Heart left ventricle (tissue), 16 donors: ENCODE measurements around the gene EVA1A. TPM values are rescaled to one million over a fixed set of nuclear protein-coding genes. Genes with fewer than 3 reads are reported as not detected.

Source experiments
- ATAC-seq, 4 donors: fragments of 200-7000 bp; cut with Tn5 transposase; one replicate each; pipeline ENCODE4 v1.9.1; 2020 to 2022; ENCODE audit warnings: moderate library complexity in 4 of 4, mild to moderate bottlenecking in 3 of 4, moderate number of reproducible peaks in 1 of 4
- DNase-seq, 5 donors: peaks; one replicate each; pipeline ENCODE4 v3.0.0-alpha.2; 2020
- H3K27ac ChIP-seq, 12 donors: fragments of 200-600 bp; sonication (generic) in 4 of 12; one replicate each; pipeline versions ENCODE4 v1.5.0 to v1.8.0; 2016 to 2022; ENCODE audit warnings: mild to moderate bottlenecking in 2 of 12
- H3K27me3 ChIP-seq, 9 donors: fragments of 200-600 bp; sonication (generic) in 2 of 9; one replicate each; pipeline versions ENCODE4 v1.5.1 to v1.8.0; 2016 to 2022; ENCODE audit warnings: mild to moderate bottlenecking in 3 of 9
- H3K36me3 ChIP-seq, 9 donors: fragments of 200-600 bp; sonication (generic) in 2 of 9; one replicate each; pipeline versions ENCODE4 v1.5.0 to v1.8.0; 2018 to 2022; ENCODE audit warnings: mild to moderate bottlenecking in 2 of 9
- H3K4me1 ChIP-seq, 12 donors: fragments of 200-600 bp; sonication (generic) in 4 of 12; one replicate each; pipeline versions ENCODE4 v1.5.0 to v1.8.0; 2016 to 2022; ENCODE audit warnings: mild to moderate bottlenecking in 3 of 12
- H3K4me3 ChIP-seq, 12 donors: fragments of 200-600 bp; sonication (generic) in 4 of 12; one replicate each; pipeline versions ENCODE4 v1.5.0 to v1.8.0; 2017 to 2022; ENCODE audit warnings: mild to moderate bottlenecking in 9 of 12, moderate library complexity in 4 of 12
- H3K9me3 ChIP-seq, 12 donors: fragments of 200-600 bp; sonication (generic) in 4 of 12; one replicate each; pipeline versions ENCODE4 v1.5.0 to v1.8.0; 2016 to 2022; ENCODE audit warnings: mild to moderate bottlenecking in 1 of 12
- CTCF ChIP-seq, 12 donors: fragments of 200-600 bp; sonication (generic) in 4 of 12; IDR thresholded peaks; one replicate each; pipeline versions ENCODE4 v1.5.0 to v1.8.0; 2018 to 2022; ENCODE audit warnings: antibody characterized with exemption in 12 of 12, mild to moderate bottlenecking in 5 of 12
- POLR2A ChIP-seq, 2 donors: fragments of 450-650 bp; IDR thresholded peaks; one replicate each; pipeline ENCODE4 v1.6.1; 2017; ENCODE audit warnings: antibody characterized with exemption in 2 of 2, mild to moderate bottlenecking in 2 of 2, moderate library complexity in 2 of 2
- WGBS, 4 donors: extraction: QIAGEN DNeasy Blood & Tissue Kit in 2 of 4; methylation state at CpG; one replicate each; pipeline versions ENCODE4 v1.1.5 to v1.1.7; 2013 to 2018; 5-methylcytosine and 5-hydroxymethylcytosine counted together
- intact Hi-C, 10 donors: fragments of 100-400 bp; cut with DNase I; formaldehyde crosslinking; loops; one replicate each; pipeline versions ENCODE4 v1.11.1 to v1.14.2; 2022
- polyA plus RNA-seq, 2 donors: library from polyadenylated mRNA; stranded (reverse); fragments of 200-250 nt; gene quantifications; one replicate each; pipeline ENCODE4 v1.2.3, GENCODE V29; 2013
- total RNA-seq, 9 donors: library from RNA; depleted of rRNA in 2 of 9; stranded (reverse); fragments of >200 nt in 2 of 9; fragmentation: NEBNext Ultra II Directional in 3 of 9; extraction: Animal tissue kit (Norgen Biotek cat#: 25700) in 3 of 9; gene quantifications; one replicate each; pipeline versions ENCODE4 v1.1.0 to v1.2.4, GENCODE V29; 2016 to 2023
- donor health status: ischemic (EF 13 %, LVEDD 7.1; RV severe dilation, severe dysfunction).
- donor health status: healthy with polysubstance abuse.
- donor health status: DM: no; HTN: yes; CAD: no.
- donor health status: DM: no; HTN: no; CAD: no.
- donor health status: ischemic (EF 25% LVEDD 6.9; RV normal size, moderate dysfunction).
- donor health status: ischemic (EF 25% LVEDD 5.7; RV mildly dilated, moderate dysfunction).
- donor health status: healthy.
- donor health status: DM: yes; HTN: yes; CAD: no.
- donor health status: ischemic (EF 35%, LVEDD 5.7; RV mildly dilated, moderate dysfunction).
- donor health status: nonischemic (EF 11% LVEDD 7.7; RV severe dilation, severe dysfunction).
- donor health status: DM: yes; HTN: yes; CAD: no.
- donor health status: PGD.
- donor health status: ischemic (EF 29% LVEDD 5.4; RV normal size, mild dysfunction).
- donor health status: nonischemic (EF 23%, LVEDD 6.1; RV moderate dilation, normal function).

Gene EVA1A
- total and polyA plus RNA-seq, 11 donors = 0.19 to 5.0 (median 1.4) TPM; not detected in 1

GRCh38 chr2:75460630-75461029 lies 100.1 kb downstream of the EVA1A start:
- no peaks in the 10 kb centered on the region for H3K36me3 ChIP-seq
- TF ChIP-seq CTCF (IDR thresholded peaks at IDR 0.05) = no peak
- no peak for TF ChIP-seq POLR2A (IDR thresholded peaks at IDR 0.05)
- no peak overlapping the region for H3K27ac ChIP-seq
- ATAC-seq (no peak), DNase-seq (no peak)
- intact Hi-C loops = loop anchor here in 3 of 10 donors (5.0 kb wide), 1 partner anchor 167 kb away; no protein-coding TSS in a partner anchor
- peaks cover 0 to 22% (median 0%) of the 10 kb centered on the region in 9 donors for H3K27me3 ChIP-seq
- H3K9me3 ChIP-seq = peaks cover 0 to 4% (median 0%) of the 10 kb centered on the region in 12 donors
- 94 to 99% (median 96%) methylated on average over 2 of the region's 2 CpGs for WGBS, 4 donors
- H3K4me1 ChIP-seq = no peaks in the 10 kb centered on the region
- H3K4me3 ChIP-seq = no peak overlapping the region

GRCh38 chr2:75459565-75460310 lies 101.0 kb downstream of the EVA1A start:
- Histone ChIP-seq H3K27me3 (peaks cover 0 to 22% (median 0%) of the 10 kb centered on the region in 9 donors), H3K4me3 (no peak overlapping the region), H3K9me3 (peaks cover 0 to 4% (median 0%) of the 10 kb centered on the region in 12 donors), H3K27ac (no peak overlapping the region), H3K36me3 (no peaks in the 10 kb centered on the region), H3K4me1 (no peaks in the 10 kb centered on the region)
- ATAC-seq (no peak), DNase-seq (no peak)
- WGBS, 4 donors = 82 to 90% (median 87%) methylated on average over 14 of the region's 14 CpGs
- no peak for TF ChIP-seq POLR2A (IDR thresholded peaks at IDR 0.05)
- TF ChIP-seq CTCF (IDR thresholded peaks at IDR 0.05) = no peak
- intact Hi-C loops = loop anchor here in 3 of 10 donors (5.0 kb wide), 1 partner anchor 168 kb away; no protein-coding TSS in a partner anchor

GRCh38 chr2:75458201-75458600 lies 102.5 kb downstream of the EVA1A start:
- peaks cover 0 to 4% (median 0%) of the 10 kb centered on the region in 12 donors for H3K9me3 ChIP-seq
- peaks cover 0 to 12% (median 0%) of the 10 kb centered on the region in 9 donors for H3K27me3 ChIP-seq
- DNase-seq (no peak), ATAC-seq (no peak)
- no peaks in the 10 kb centered on the region for H3K4me1 ChIP-seq
- 65 to 87% (median 85%) methylated on average over 1 of the region's 1 CpG for WGBS, 4 donors
- intact Hi-C loops = no loop called here
- no peaks in the 10 kb centered on the region for H3K36me3 ChIP-seq
- H3K4me3 ChIP-seq = no peak overlapping the region
- H3K27ac ChIP-seq = no peak overlapping the region
- TF ChIP-seq CTCF (IDR thresholded peaks at IDR 0.05) (no peak), POLR2A (IDR thresholded peaks at IDR 0.05) (no peak)

- H3K9me3 ChIP-seq = peaks cover 0 to 4% (median 0%) of the 10 kb centered on the region in 12 donors
- no peaks in the 10 kb centered on the region for H3K4me1 ChIP-seq
- peaks cover 0 to 12% (median 0%) of the 10 kb centered on the region in 9 donors for H3K27me3 ChIP-seq
- H3K36me3 ChIP-seq = no peaks in the 10 kb centered on the region
- H3K4me3 ChIP-seq = no peak overlapping the region
- WGBS, 4 donors = 45 to 64% (median 56%) methylated on average over 4 of the region's 4 CpGs
- ATAC-seq (no peak), DNase-seq (no peak)
- TF ChIP-seq POLR2A (IDR thresholded peaks at IDR 0.05) (no peak), CTCF (IDR thresholded peaks at IDR 0.05) (no peak)
- no peak overlapping the region for H3K27ac ChIP-seq
- intact Hi-C loops = no loop called here
Measured at GRCh38 chr2:75456825-75457224, 103.9 kb downstream of the EVA1A start.
